Trophoblast cell (in vitro differentiated cells and primary cell): ENCODE measurements around the gene EFEMP1.

ENCODE experiments used
- DNase-seq, 2 donors: peaks; one replicate each; pipeline ENCODE4 v3.0.0-alpha.2; 2016
- H2AFZ ChIP-seq: 2 replicates; pipeline ENCODE4 v1.6.1; 2013; ENCODE audit warnings: low read length, moderate library complexity, mild to moderate bottlenecking; ENCODE audit not compliant: insufficient read depth, poor library complexity
- H2AK5ac ChIP-seq: 2 replicates; pipeline ENCODE4 v1.6.1; 2013; ENCODE audit warnings: mild to moderate bottlenecking, low read length
- H2BK120ac ChIP-seq: 2 replicates; pipeline ENCODE4 v1.6.1; 2013; ENCODE audit warnings: low read length, mild to moderate bottlenecking, moderate library complexity; ENCODE audit not compliant: insufficient read depth, poor library complexity
- H2BK12ac ChIP-seq: 2 replicates; pipeline ENCODE4 v1.6.1; 2013; ENCODE audit warnings: mild to moderate bottlenecking, low read length, moderate library complexity
- H2BK5ac ChIP-seq: 2 replicates; pipeline ENCODE4 v1.6.1; 2013; ENCODE audit warnings: low read length, low read depth, moderate library complexity, mild to moderate bottlenecking; ENCODE audit not compliant: poor library complexity
- H3K14ac ChIP-seq: 2 replicates; pipeline ENCODE4 v1.6.1; 2013; ENCODE audit warnings: mild to moderate bottlenecking, low read length
- H3K18ac ChIP-seq: 2 replicates; pipeline ENCODE4 v1.6.1; 2013; ENCODE audit warnings: mild to moderate bottlenecking, low read length
- H3K23ac ChIP-seq: 2 replicates; pipeline ENCODE4 v1.6.1; 2013; ENCODE audit warnings: low read length
- H3K27ac ChIP-seq: 2 replicates; pipeline ENCODE4 v1.5.1; 2013; ENCODE audit warnings: low read depth, mild to moderate bottlenecking, inconsistent platforms, low read length, moderate library complexity
- H3K27me3 ChIP-seq: 2 replicates; pipeline ENCODE4 v1.6.1; 2013; ENCODE audit warnings: inconsistent platforms, mild to moderate bottlenecking, low read length, moderate library complexity; ENCODE audit not compliant: insufficient read depth
- H3K36me3 ChIP-seq, 2 experiments: 1 replicate in 1 of 2; 2 replicates in 1 of 2; pipeline ENCODE4 v1.6.1; 2013; ENCODE audit warnings: low read length in 2 of 2, mild to moderate bottlenecking in 2 of 2, moderate library complexity in 1 of 2; ENCODE audit not compliant: insufficient read depth in 2 of 2, control insufficient read depth in 1 of 2
- H3K4ac ChIP-seq: 2 replicates; pipeline ENCODE4 v1.6.1; 2013; ENCODE audit warnings: low read depth, mild to moderate bottlenecking, low read length, moderate library complexity
- H3K4me1 ChIP-seq, 2 experiments: 1 replicate in 1 of 2; 2 replicates in 1 of 2; pipeline ENCODE4 v1.6.1; 2013; ENCODE audit warnings: low read length in 2 of 2, mild to moderate bottlenecking in 2 of 2, moderate library complexity in 1 of 2; ENCODE audit not compliant: insufficient read depth in 2 of 2, control insufficient read depth in 1 of 2
- H3K4me2 ChIP-seq: 2 replicates; pipeline ENCODE4 v1.6.1; 2013; ENCODE audit warnings: inconsistent platforms, mild to moderate bottlenecking, low read length, moderate library complexity
- H3K4me3 ChIP-seq: 2 replicates; pipeline ENCODE4 v1.5.1; 2013; ENCODE audit warnings: mild to moderate bottlenecking, low read depth, low read length, inconsistent platforms
- H3K79me1 ChIP-seq: one replicate; pipeline ENCODE4 v1.6.1; 2013; ENCODE audit warnings: low read length
- H3K79me2 ChIP-seq: 2 replicates; pipeline ENCODE4 v1.6.1; 2013; ENCODE audit warnings: low read length, mild to moderate bottlenecking; ENCODE audit not compliant: control insufficient read depth, insufficient read depth, poor library complexity
- H3K9ac ChIP-seq: 2 replicates; pipeline ENCODE4 v1.6.1; 2013; ENCODE audit warnings: mild to moderate bottlenecking, low read length
- H3K9me3 ChIP-seq: 2 replicates; pipeline ENCODE4 v1.6.1; 2013; ENCODE audit warnings: low read depth, mild to moderate bottlenecking, control low read depth, inconsistent platforms, low read length; ENCODE audit not compliant: insufficient read depth
- H4K12ac ChIP-seq: 2 replicates; pipeline ENCODE4 v1.6.1; 2013; ENCODE audit warnings: low read depth, mild to moderate bottlenecking, low read length, moderate library complexity
- H4K8ac ChIP-seq: 2 replicates; pipeline ENCODE4 v1.6.1; 2013; ENCODE audit warnings: low read depth, mild to moderate bottlenecking, low read length, moderate library complexity
- H4K91ac ChIP-seq: one replicate; pipeline ENCODE4 v1.6.1; 2013; ENCODE audit warnings: low read depth, mild to moderate bottlenecking, low read length, moderate library complexity
- WGBS: extraction: QIAGEN DNeasy Blood & Tissue Kit; methylation state at CpG from one replicate; pipeline ENCODE4 v1.1.7; 2013; ENCODE audit warnings: missing lambda C conversion rate; ENCODE audit not compliant: insufficient read length, insufficient coverage; ENCODE audit errors: extremely low coverage; 5-methylcytosine and 5-hydroxymethylcytosine counted together

The EFEMP1 gene

GRCh38 chr2:55824551-55825096 is 99.0 kb downstream of the EFEMP1 start:
- Histone ChIP-seq H3K79me1 (no peaks in the 10 kb centered on the region), H3K9me3 (no peaks in the 10 kb centered on the region), H3K18ac (no peak overlapping the region), H3K4me3 (no peak overlapping the region), H3K79me2 (no peaks in the 10 kb centered on the region), H3K4me1 (no peaks in the 10 kb centered on the region), H3K23ac (no peak overlapping the region), H2BK120ac (no peak overlapping the region), H2AK5ac (no peak overlapping the region), H3K27ac (no peak overlapping the region), H2BK5ac (no peak overlapping the region), H2AFZ (no peak overlapping the region), H4K91ac (no peak overlapping the region), H3K14ac (no peak overlapping the region), H3K4me2 (no peak overlapping the region), H3K9ac (no peak overlapping the region), H4K12ac (no peak overlapping the region), H2BK12ac (no peak overlapping the region), H3K27me3 (no peaks in the 10 kb centered on the region), H4K8ac (no peak overlapping the region), H3K36me3 (no peaks in the 10 kb centered on the region), H3K4ac (no peak overlapping the region)
- WGBS = no CpG with 5 or more reads among the region's 14 CpGs
- no peak for DNase-seq
